Colonic mucosa (tissue), 4 donors: ENCODE measurements around the gene PEX5L. TPM values are rescaled to one million over a fixed set of nuclear protein-coding genes. Genes with fewer than 3 reads are reported as not detected.

Source experiments
- DNase-seq: peaks from one replicate; pipeline ENCODE4 v3.0.0-alpha.2; 2020
- H3K27ac ChIP-seq: fragments of 200-600 bp; one replicate; pipeline ENCODE4 v1.8.0; 2021
- H3K27me3 ChIP-seq: fragments of 200-600 bp; one replicate; pipeline ENCODE4 v1.8.0; 2021
- H3K36me3 ChIP-seq: fragments of 200-600 bp; one replicate; pipeline ENCODE4 v1.8.0; 2021
- H3K4me1 ChIP-seq: fragments of 200-600 bp; one replicate; pipeline ENCODE4 v1.8.0; 2021; ENCODE audit warnings: mild to moderate bottlenecking
- H3K4me3 ChIP-seq: fragments of 200-600 bp; one replicate; pipeline ENCODE4 v1.8.0; 2021
- H3K9ac ChIP-seq, 2 donors: one replicate each; pipeline ENCODE4 v1.7.0; 2013; ENCODE audit warnings: control low read depth in 2 of 2, low read depth in 2 of 2, low read length in 2 of 2
- H3K9me3 ChIP-seq: fragments of 200-600 bp; one replicate; pipeline ENCODE4 v1.8.0; 2021
- intact Hi-C: fragments of 100-400 bp; cut with DNase I; formaldehyde crosslinking; loops from one replicate; pipeline ENCODE4 v1.14.1; 2022
- total RNA-seq, 2 donors: library from RNA; stranded (reverse); fragmentation: NEBNext Ultra II Directional in 1 of 2; extraction: Animal tissue kit (Norgen Biotek cat#: 25700) in 1 of 2; gene quantifications; one replicate each; pipeline ENCODE4 v1.2.1, GENCODE V29; 2021
- TF ChIP-seq, protein P1 (sequence below): fragments of 200-600 bp; IDR thresholded peaks from one replicate; pipeline ENCODE4 v1.8.0; 2022; ENCODE audit warnings: antibody characterized with exemption, mild to moderate bottlenecking
- donor health status: healthy.
- donor health status: DM: no; HTN: no; CAD: no.
- donor health status: DM: no; HTN: no; CAD: no.

The PEX5L gene
- total RNA-seq, 2 donors from 2014 or later: not detected

DNA sequence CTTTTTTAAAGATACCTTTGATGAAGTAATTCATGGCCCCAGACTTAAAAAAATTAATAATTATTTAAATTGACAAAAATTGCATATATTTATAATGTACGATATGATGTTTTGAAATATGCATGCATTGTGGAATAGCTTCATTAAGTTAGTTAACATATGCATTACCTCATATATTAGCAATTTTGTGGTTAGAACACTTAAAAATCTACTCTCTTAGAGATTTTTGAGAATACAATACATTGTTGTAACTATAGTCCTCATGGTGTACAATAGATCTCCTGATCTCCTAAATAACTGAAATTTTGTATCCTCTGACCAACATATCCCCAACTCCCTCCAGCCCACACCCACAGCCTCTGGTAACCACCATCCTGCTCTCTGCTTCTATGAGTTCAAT, 104.1 kb downstream of the PEX5L start:
- TF ChIP-seq, protein P1, sequence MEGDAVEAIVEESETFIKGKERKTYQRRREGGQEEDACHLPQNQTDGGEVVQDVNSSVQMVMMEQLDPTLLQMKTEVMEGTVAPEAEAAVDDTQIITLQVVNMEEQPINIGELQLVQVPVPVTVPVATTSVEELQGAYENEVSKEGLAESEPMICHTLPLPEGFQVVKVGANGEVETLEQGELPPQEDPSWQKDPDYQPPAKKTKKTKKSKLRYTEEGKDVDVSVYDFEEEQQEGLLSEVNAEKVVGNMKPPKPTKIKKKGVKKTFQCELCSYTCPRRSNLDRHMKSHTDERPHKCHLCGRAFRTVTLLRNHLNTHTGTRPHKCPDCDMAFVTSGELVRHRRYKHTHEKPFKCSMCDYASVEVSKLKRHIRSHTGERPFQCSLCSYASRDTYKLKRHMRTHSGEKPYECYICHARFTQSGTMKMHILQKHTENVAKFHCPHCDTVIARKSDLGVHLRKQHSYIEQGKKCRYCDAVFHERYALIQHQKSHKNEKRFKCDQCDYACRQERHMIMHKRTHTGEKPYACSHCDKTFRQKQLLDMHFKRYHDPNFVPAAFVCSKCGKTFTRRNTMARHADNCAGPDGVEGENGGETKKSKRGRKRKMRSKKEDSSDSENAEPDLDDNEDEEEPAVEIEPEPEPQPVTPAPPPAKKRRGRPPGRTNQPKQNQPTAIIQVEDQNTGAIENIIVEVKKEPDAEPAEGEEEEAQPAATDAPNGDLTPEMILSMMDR: no peak
- intact Hi-C loops: no loop called here
- H3K9ac ChIP-seq: no peak overlapping the region
- no peaks in the 10 kb centered on the region for H3K4me1 ChIP-seq
- H3K27me3 ChIP-seq: no peaks in the 10 kb centered on the region
- no peak overlapping the region for H3K4me3 ChIP-seq
- no peak overlapping the region for H3K27ac ChIP-seq
- H3K36me3 ChIP-seq: no peaks in the 10 kb centered on the region
- no peaks in the 10 kb centered on the region for H3K9me3 ChIP-seq
- DNase-seq: no peak

- H3K9ac ChIP-seq: no peak overlapping the region
- no peaks in the 10 kb centered on the region for H3K9me3 ChIP-seq
- H3K36me3 ChIP-seq: no peaks in the 10 kb centered on the region
- TF ChIP-seq, protein P1: peak; percentile 52
- H3K4me1 ChIP-seq: no peaks in the 10 kb centered on the region
- peak; percentile 30 for DNase-seq
- intact Hi-C loops: no loop called here
- H3K27me3 ChIP-seq: no peaks in the 10 kb centered on the region
- no peak overlapping the region for H3K4me3 ChIP-seq
- no peak overlapping the region for H3K27ac ChIP-seq
Measured at GRCh38 chr3:179929091-179929529, 107.6 kb downstream of the PEX5L start.

GRCh38 chr3:179927191-179927590, 109.5 kb downstream of the PEX5L start:
- no peak overlapping the region for H3K27ac ChIP-seq
- H3K9me3 ChIP-seq: no peaks in the 10 kb centered on the region
- no peak overlapping the region for H3K9ac ChIP-seq
- H3K4me1 ChIP-seq: no peaks in the 10 kb centered on the region
- no peak for DNase-seq
- no peaks in the 10 kb centered on the region for H3K36me3 ChIP-seq
- TF ChIP-seq, protein P1: no peak
- no peak overlapping the region for H3K4me3 ChIP-seq
- intact Hi-C loops: no loop called here
- no peaks in the 10 kb centered on the region for H3K27me3 ChIP-seq

- H3K27ac ChIP-seq: no peak overlapping the region
- no peaks in the 10 kb centered on the region for H3K36me3 ChIP-seq
- H3K27me3 ChIP-seq: no peaks in the 10 kb centered on the region
- H3K9ac ChIP-seq: no peak overlapping the region
- DNase-seq: no peak
- H3K9me3 ChIP-seq: no peaks in the 10 kb centered on the region
- TF ChIP-seq, protein P1: no peak
- no peaks in the 10 kb centered on the region for H3K4me1 ChIP-seq
- H3K4me3 ChIP-seq: no peak overlapping the region
- intact Hi-C loops: no loop called here
Measured at GRCh38 chr3:179921951-179922350, 114.8 kb downstream of the PEX5L start.

GRCh38 chr3:179921500-179921899, 115.2 kb downstream of the PEX5L start:
- no peak for DNase-seq
- no peaks in the 10 kb centered on the region for H3K4me1 ChIP-seq
- intact Hi-C loops: no loop called here
- no peaks in the 10 kb centered on the region for H3K27me3 ChIP-seq
- no peak overlapping the region for H3K9ac ChIP-seq
- no peaks in the 10 kb centered on the region for H3K36me3 ChIP-seq
- H3K27ac ChIP-seq: no peak overlapping the region
- no peaks in the 10 kb centered on the region for H3K9me3 ChIP-seq
- no peak overlapping the region for H3K4me3 ChIP-seq
- TF ChIP-seq, protein P1: no peak
